IPS-20b (cell line): ENCODE results near the gene GNA15.

Source experiments
- H3K27ac ChIP-seq: one replicate; pipeline ENCODE4 v1.5.1; 2013; ENCODE audit warnings: low read length
- H3K27me3 ChIP-seq: 2 replicates; pipeline ENCODE4 v1.6.1; 2013; ENCODE audit warnings: mild to moderate bottlenecking, low read length, inconsistent platforms; ENCODE audit not compliant: insufficient read depth
- H3K36me3 ChIP-seq: 2 replicates; pipeline ENCODE4 v1.6.1; 2013; ENCODE audit warnings: low read depth, mild to moderate bottlenecking, inconsistent platforms, low read length, moderate library complexity; ENCODE audit not compliant: insufficient read depth
- H3K4me1 ChIP-seq: 2 replicates; pipeline ENCODE4 v1.6.1; 2013; ENCODE audit warnings: mild to moderate bottlenecking, control low read depth, inconsistent platforms, low read length, moderate library complexity; ENCODE audit not compliant: insufficient read depth
- H3K4me3 ChIP-seq: 2 replicates; pipeline ENCODE4 v1.5.1; 2013; ENCODE audit warnings: mild to moderate bottlenecking, low read length, inconsistent platforms
- H3K9ac ChIP-seq: 2 replicates; pipeline ENCODE4 v1.6.1; 2013; ENCODE audit warnings: low read depth, mild to moderate bottlenecking, inconsistent platforms, low read length, moderate library complexity
- H3K9me3 ChIP-seq: 2 replicates; pipeline ENCODE4 v1.6.1; 2013; ENCODE audit warnings: mild to moderate bottlenecking, low read depth, low read length, inconsistent platforms; ENCODE audit not compliant: insufficient read depth

The GNA15 gene

DNA sequence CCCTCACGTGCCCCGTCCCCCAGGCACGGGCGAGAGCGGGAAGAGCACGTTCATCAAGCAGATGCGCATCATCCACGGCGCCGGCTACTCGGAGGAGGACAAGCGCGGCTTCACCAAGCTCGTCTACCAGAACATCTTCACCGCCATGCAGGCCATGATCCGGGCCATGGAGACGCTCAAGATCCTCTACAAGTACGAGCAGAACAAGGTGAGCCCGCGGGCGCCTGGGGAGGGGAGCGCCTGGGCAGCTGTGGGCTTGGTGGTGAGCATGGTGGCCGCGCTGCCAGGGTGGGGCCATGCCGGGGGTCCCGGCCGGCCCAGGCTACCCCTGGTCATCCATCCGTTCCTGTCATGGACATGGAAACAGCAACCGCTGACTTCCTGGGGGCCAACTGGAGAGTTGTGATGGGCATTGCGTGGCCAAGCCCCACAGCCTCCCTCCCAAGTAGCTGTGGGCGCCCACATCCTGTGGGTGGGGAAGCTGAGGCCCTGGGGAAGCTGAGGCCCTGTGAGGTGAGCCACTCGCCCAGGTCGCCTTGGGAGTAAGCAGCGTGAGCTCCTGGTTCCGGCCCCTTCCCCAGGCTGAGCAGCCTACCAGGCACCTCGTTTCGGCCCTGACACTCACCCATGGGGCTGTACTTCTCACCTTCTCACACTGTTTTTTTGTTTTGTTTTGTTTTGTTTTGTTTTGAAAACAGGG lies 25.6 kb upstream of the GNA15 start:
- Histone ChIP-seq H3K36me3 (no peaks in the 10 kb centered on the region), H3K4me1 (no peaks in the 10 kb centered on the region), H3K9ac (no peak overlapping the region), H3K27me3 (no peaks in the 10 kb centered on the region), H3K9me3 (no peaks in the 10 kb centered on the region), H3K4me3 (no peak overlapping the region), H3K27ac (no peak overlapping the region)

DNA sequence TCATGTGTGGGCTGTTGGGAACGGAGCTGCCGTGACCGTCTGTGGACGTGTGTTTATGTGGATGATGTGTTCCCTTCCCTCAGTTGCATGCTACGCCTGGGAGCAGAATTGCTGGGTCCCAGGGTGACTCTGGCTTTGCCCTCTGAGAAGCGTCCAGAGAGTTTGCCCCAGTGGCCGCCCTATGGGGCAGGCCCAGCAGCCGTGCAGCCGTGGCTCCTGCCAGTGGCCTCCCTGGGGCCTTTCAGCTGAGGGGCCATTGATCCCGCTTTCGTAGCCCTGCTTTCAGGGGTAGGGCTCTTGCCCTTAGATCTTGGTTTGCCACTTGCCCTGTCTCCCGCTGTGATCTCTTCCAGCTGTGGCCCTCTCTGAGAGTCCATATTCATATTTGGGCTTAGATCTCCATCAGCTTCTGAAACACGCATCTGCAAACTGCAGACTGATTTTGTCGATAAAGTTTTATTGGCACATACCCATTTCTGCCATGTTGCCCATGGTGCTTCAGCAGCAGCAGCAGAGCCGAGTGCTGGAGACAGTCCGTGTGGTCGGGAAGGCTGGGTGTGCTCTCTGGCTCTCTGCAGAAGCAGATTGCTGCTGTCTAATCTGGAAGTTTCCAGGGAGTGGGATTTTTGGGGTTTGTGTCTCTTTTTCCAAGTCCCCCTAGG lies 24.1 kb upstream of the GNA15 start:
- Histone ChIP-seq H3K4me1 (no peaks in the 10 kb centered on the region), H3K27me3 (no peaks in the 10 kb centered on the region), H3K27ac (no peak overlapping the region), H3K9me3 (no peaks in the 10 kb centered on the region), H3K9ac (no peak overlapping the region), H3K4me3 (no peak overlapping the region), H3K36me3 (no peaks in the 10 kb centered on the region)

DNA sequence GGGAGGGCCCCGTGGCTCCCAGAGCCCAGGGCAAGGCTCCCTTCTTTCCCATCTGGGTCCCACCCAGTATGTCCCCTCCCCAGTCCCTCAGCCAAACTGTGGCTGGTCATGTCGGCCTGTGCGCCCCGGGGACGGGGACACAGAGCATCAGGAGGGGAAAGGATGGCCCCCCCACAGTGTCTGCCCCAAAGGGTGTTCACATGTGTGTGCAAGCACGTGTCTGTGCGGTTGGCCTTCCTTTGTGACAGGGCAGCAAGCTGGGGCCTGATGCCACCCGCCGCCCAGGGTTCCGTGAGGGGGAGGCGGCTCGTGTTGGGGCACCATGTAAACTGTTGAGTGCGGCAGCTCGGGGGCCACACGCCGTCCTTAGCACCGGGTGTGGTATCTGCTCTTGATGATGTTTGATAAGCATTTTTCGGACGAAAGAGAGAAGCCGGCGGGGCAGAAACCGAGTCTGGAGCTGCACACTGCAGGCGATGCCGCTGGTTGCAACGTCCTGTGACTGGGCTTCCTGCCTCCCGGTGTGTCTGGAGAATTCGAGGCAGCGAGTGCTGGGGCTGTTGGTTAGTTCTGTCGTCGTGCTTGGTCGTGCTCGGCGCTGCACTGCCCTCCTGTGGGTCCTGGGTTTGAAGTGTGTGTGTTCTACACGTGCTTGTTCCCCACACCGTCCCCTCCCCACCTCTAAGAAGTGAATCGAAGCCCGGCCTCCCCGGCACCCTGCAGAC lies 23.3 kb upstream of the GNA15 start:
- Histone ChIP-seq H3K36me3 (no peaks in the 10 kb centered on the region), H3K27ac (no peak overlapping the region), H3K9ac (no peak overlapping the region), H3K27me3 (no peaks in the 10 kb centered on the region), H3K4me1 (no peaks in the 10 kb centered on the region), H3K9me3 (no peaks in the 10 kb centered on the region), H3K4me3 (no peak overlapping the region)

DNA sequence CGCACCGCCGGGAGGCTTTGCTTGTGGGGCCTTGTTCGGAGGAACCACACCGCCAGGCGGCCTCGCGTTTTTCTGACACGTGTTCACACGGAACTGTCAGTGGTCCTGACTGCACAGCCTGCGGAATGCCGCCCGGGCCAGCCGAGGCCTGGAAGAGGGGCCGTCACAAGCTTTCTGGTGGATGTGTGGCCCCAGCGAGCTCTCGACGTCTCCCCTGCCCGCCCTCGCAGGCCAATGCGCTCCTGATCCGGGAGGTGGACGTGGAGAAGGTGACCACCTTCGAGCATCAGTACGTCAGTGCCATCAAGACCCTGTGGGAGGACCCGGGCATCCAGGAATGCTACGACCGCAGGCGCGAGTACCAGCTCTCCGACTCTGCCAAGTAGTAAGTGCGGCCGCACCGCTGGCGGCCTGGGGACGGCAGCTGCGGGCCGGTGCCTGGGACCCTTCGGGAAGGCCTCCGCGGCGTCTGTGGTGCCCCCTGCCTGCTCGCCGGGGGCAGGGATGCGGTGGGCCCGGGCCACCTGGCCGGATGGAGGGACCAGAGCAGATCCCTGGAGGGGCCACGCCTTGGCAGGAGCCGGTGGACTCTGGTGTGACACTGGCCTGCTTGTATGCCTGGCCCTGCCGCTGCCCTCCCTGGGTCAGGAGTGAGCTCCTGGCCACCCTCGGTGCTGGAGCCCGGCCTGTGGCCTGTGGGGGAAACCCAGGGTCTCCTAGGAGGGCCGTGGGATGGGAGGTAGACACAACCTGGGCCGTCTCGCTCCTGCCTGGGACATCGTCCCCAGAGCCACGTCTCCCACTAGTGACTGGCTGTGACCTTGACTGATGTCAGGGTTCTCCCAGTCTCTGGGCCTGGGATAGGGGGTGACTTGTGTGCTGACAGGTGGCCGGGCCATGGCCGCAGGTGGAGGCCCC lies 22.5 kb upstream of the GNA15 start:
- no peaks in the 10 kb centered on the region for H3K36me3 ChIP-seq
- no peaks in the 10 kb centered on the region for H3K4me1 ChIP-seq
- no peak overlapping the region for H3K4me3 ChIP-seq
- no peak overlapping the region for H3K27ac ChIP-seq
- no peaks in the 10 kb centered on the region for H3K9me3 ChIP-seq
- no peak overlapping the region for H3K9ac ChIP-seq
- H3K27me3 ChIP-seq = no peaks in the 10 kb centered on the region

DNA sequence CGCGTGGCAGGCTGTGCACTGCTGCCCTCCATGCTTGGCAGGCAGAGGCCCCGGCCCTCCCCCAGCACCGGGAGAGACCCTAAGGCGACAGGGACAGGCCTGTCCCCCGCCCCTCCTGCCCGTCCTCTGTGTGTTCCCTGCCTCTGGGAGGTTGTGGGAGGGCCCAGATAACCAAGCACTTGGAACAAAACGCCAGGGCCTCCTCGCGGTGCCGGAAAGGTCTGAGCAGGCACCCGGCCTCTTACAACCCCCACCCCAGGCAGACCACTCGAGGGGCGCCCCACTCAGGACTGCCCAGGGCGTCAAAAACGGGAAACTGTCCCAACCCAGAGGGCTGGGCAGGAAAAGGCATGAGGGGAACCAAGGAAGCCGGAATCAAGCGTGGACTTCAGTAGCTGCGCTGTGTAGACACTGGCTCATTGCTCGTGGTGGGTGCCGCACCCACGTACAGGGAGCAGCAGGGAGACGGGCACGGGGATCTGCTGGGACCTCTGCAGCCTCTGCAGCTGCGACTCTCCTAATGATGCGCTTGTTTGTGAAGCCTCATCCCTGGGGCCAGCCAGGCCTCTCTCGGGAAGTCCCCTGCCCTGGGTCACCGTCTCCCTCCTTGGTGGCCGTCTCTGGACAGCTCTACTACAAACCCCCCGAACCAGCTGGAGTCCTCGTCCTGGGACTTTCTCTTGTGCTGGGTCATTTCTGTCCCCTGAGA lies 21.7 kb upstream of the GNA15 start:
- Histone ChIP-seq H3K9ac (no peak overlapping the region), H3K27ac (no peak overlapping the region), H3K9me3 (no peaks in the 10 kb centered on the region), H3K4me3 (no peak overlapping the region), H3K4me1 (no peaks in the 10 kb centered on the region), H3K27me3 (no peaks in the 10 kb centered on the region), H3K36me3 (no peaks in the 10 kb centered on the region)

DNA sequence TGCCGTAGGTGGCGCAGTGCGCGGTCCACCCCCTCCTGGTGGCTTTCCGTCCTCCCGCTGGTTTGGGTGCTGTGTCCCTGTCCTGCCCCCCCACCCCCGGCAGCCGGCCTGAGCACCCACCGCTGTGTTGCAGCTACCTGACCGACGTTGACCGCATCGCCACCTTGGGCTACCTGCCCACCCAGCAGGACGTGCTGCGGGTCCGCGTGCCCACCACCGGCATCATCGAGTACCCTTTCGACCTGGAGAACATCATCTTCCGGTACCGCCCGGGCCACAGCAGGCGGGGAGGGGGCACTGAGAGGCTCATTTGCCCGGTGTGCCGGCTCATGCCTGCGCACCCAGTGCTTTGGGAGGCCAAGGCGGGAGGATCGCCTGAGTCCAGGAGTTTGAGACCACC lies 21.0 kb upstream of the GNA15 start:
- no peaks in the 10 kb centered on the region for H3K4me1 ChIP-seq
- no peaks in the 10 kb centered on the region for H3K36me3 ChIP-seq
- H3K4me3 ChIP-seq = no peak overlapping the region
- no peak overlapping the region for H3K27ac ChIP-seq
- no peaks in the 10 kb centered on the region for H3K27me3 ChIP-seq
- no peak overlapping the region for H3K9ac ChIP-seq
- H3K9me3 ChIP-seq = no peaks in the 10 kb centered on the region

DNA sequence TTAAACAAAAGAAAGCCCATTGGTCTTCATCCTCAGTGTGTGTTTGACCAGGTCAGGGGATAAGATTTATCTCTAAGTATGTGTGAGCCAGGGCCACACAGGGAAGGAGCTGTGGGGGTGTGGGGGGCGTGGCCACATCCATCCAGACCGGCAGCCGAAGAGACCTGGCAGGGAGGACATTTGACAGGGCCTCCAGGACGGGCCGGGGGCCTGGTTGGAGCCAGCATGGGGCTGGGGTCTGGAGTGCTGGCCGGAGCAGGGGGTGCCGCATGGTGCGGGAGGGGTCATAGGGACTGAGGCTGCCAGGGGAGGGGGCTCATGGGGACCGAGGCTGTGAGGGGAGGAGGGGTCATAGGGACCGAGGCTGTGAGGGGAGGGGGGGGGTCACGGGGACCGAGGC lies 20.4 kb upstream of the GNA15 start:
- no peaks in the 10 kb centered on the region for H3K4me1 ChIP-seq

DNA sequence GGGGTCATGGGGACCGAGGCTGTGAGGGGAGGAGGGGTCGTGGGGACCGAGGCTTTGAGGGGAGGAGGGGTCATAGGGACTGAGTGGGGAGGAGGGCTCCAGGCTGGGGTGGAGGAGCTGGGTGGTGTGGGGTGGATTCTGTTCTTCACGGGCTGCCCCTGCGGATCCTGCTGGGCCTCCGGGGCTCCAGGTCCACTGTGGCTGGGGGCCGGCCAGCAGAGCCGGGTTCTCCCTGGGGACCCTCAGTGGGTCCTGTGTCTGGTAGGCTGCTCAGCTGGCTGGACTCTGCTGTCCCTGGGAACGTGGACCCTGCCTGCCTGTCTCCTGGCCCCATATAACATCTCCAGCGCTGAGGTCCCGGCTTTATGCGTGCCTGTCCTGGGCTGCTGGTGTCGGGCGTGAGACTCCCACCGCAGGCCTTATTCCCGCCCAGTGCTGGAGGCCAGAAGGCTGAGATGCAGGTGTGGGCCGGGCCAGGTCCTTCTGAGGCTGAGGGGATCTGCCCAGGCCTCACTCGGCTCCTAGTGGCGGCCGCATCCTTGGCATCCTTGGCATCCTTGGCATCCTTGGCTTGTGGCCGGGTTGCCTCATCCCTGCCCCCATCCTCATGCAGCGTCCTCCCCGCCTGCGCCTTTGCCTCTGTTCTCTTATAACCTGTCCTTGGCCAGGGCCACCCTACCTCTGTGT lies 19.8 kb upstream of the GNA15 start:
- H3K36me3 ChIP-seq = no peaks in the 10 kb centered on the region
- no peaks in the 10 kb centered on the region for H3K27me3 ChIP-seq
- no peaks in the 10 kb centered on the region for H3K4me1 ChIP-seq
- no peaks in the 10 kb centered on the region for H3K9me3 ChIP-seq
- H3K9ac ChIP-seq = no peak overlapping the region
- H3K4me3 ChIP-seq = no peak overlapping the region
- no peak overlapping the region for H3K27ac ChIP-seq

More for the DNA sequence above, 20.4 kb upstream of the GNA15 start:
- Histone ChIP-seq H3K9me3 (no peaks in the 10 kb centered on the region), H3K4me3 (no peak overlapping the region), H3K36me3 (no peaks in the 10 kb centered on the region), H3K9ac (no peak overlapping the region), H3K27me3 (no peaks in the 10 kb centered on the region), H3K27ac (no peak overlapping the region)

DNA sequence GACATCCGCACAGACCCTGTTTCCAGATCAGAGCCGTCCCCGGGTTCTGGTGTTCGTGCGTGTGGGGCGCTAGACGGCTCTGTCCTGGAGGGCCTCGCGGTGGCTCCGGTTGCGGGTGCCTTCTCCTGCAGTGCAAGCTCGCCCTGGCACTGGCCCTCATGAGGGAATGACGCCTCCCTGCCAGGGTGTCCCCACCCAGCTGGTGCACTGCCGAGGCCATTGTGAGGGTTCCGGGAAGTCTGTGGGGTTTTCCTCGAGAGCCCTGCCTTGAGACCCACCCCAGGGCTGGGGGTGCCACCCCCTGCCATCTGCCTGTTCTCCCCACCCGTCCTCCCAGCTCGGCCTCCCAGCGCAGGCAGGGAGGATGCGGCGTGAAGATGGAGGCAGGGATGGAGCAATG lies 19.2 kb upstream of the GNA15 start:
- Histone ChIP-seq H3K27ac (no peak overlapping the region), H3K9me3 (no peaks in the 10 kb centered on the region), H3K4me1 (no peaks in the 10 kb centered on the region), H3K4me3 (no peak overlapping the region), H3K9ac (no peak overlapping the region), H3K27me3 (no peaks in the 10 kb centered on the region), H3K36me3 (no peaks in the 10 kb centered on the region)

DNA sequence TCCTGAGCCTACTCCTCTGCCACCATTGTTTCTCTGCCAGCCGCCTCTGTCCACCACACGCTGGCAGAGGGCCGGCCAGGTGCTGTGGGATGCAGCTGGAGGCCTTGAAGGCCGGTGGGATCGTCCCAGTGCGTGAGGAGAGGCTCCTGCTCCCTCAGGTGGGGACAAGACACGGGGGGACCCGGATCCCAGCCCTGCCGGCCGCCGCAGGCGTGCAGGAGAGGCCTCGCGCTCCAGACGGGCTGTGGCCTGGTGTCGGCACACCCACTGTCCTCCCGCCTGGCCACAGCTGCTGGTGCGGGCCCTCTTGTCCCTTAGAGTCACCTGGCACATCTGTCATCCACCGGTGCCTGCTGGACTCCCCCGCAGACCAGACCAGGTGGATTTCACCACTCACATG lies 18.1 kb upstream of the GNA15 start:
- Histone ChIP-seq H3K9me3 (no peaks in the 10 kb centered on the region), H3K27ac (no peak overlapping the region), H3K27me3 (no peaks in the 10 kb centered on the region), H3K9ac (no peak overlapping the region), H3K36me3 (no peaks in the 10 kb centered on the region), H3K4me3 (no peak overlapping the region), H3K4me1 (no peaks in the 10 kb centered on the region)
